HG02970 (cell line): Measurements from ENCODE around the gene RASA3.
"Not testable (repeated sequence)": the region's sequence is repeated elsewhere in the genome, so short reads cannot be mapped to it uniquely, and the experiment has no call there.

Experiments
- ATAC-seq: cut with Tn5 transposase; IDR thresholded peaks from one replicate; pipeline ENCODE4 v1.9.1; 2021; ENCODE audit warnings: mild to moderate bottlenecking, moderate library complexity, moderate number of reproducible peaks; ENCODE audit not compliant: unreplicated experiment, low FRiP score

Gene RASA3

DNA sequence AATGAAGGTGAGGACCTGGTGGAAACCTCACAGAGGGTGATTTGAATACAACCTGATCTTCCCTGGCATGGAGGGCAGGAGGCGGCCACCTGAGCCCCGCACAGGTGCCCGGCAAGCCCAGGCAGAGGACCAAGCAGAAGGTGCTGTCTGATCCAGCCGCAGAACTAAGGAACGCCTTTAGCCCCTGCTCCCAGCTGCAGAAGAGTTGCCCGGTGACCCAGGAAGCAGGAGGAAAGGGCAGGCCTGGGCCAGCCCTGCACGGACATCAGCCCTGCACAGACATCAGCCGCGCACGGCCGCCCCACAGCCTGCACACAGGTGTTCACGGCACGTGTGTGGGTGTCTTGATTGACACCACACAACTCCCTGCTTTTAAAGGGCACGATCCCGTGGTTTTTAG, 43.1 kb downstream of the RASA3 start:
- ATAC-seq = no peak

DNA sequence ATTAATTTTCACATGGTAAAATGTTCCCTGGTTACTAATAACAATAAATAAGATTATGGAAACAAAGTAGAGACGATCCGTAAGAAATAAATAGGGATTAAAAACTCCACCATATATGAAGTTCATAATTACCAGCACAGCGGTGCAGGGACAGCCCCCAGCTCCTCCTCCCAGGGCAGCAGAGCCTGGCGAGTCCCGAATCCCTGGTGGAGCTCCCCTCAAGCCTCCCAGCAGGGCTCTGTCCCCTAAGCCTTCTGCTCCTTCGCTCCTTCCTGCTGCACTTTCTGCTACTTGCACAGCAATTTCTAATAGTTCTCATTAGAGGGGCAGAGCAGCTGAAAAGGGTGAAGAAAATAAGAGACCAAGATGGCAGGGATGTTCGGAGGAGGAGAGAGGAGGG, 43.6 kb downstream of the RASA3 start:
- no peak for ATAC-seq

DNA sequence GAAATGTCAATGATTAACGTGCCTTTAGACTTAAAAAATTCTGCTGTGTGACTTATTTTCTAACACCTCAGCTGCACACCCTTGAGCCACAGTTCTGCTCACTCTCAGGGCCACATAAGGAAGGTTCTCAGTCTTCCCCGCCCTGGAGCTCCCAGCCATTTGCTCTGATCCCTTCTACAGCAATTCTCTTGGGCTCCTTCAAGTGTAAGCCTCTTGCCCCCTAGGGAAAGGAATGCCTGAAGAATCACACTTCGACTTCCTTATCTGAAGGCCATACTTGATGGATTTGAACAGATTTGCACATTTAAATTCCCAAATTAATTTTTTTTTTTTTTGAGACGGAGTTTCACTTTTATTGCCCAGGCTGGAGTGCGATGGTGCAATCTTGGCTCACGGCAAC, 44.2 kb downstream of the RASA3 start:
- no peak for ATAC-seq

DNA sequence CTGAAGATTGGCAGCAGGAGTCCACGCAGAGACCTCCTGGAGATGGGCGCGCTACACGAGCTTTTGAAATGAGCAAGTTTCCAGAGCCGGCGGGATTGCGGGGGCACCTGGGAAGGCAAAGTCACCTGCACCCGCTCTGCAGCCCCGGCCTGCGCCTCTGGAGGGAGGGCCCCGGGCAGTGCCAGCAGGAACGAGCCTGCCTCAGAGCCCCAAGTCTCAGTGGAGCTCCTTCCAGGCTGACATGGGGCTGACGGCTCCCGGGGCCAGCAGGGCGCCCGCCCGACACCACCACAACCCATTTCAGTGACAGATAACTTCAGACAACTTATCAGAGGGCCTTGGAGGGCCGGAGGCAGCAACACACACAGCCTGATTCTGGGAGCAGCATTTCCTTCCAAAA, 45.0 kb downstream of the RASA3 start:
- ATAC-seq = no peak

DNA sequence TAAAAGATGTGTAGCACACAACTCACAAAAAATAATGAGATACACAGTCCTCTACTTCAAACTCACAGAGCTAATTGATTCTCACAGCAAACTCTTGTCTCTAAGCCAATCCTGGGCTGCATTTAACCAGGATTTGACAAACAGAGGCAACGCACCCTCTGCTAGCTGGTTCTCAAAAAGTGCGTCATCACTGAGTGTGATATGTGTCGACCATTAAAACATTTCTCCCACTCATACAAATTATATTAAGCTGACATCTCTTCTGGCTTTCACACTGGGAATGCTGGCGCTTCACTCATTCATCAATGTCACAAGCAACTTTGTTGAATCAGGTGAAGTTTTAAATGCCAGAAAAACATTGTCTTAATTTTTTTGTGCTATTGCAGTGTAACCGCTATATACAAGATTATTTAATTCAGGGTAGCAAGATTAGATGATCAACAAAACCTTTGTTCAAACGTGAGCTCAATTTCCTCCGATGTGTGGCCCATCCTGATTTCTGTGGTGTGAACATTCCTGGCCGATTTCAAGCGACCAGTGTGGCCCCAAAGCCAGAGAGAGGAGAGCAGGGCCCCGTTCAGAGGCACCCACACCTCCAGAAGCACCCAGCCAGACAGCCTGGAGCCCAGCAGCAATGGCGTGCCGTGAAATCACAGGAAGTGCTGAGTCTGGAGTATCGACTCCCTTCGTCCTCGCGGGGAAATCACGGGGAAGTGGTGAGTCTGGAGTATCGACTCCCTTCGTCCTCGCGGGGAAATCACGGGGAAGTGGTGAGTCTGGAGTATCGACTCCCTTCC, 49.4 kb downstream of the RASA3 start:
- ATAC-seq = no peak

DNA sequence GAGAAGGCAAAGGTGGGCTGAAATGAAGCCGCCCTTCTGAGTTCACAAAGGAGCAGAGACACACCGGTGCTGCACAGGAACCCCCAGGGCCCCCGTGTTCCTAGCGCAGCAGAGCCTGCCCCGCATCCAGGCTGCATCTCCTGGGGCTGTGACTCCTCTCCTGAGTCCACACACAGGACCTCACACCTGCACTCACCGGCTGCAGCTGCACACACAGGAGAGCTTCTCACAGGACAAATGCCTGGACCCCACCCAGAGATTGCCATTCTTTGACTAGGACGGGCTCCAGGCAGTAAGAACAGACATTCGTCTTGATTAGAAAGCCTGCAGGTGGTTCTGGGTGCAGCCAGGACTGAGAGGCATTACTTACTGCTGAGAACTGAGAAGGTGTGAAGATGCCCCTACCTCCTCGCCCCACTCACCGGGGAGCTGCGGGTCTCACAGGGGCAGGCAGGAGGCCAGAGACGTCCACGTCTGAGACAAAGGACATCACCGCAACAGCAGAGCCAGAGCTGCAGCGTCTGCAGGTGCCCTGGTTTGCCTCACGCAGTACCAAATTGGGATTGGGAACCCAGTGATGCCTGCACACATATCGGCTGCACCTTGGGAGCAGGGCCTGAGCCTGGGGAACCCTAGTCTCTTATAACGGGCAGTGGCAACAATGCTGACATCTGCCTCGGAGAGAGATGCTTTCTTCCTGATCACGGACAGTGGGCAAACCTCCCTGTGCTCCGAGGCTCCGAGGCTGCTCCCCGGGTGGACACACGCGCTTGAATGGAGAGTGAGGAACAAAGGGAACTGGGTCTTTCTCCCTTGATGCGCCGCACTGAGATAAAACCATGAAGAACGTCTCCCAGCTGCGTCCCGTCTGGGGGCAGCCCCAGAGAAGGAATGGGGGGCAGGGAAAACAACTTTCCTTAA, 50.4 kb downstream of the RASA3 start:
- ATAC-seq = no peak

DNA sequence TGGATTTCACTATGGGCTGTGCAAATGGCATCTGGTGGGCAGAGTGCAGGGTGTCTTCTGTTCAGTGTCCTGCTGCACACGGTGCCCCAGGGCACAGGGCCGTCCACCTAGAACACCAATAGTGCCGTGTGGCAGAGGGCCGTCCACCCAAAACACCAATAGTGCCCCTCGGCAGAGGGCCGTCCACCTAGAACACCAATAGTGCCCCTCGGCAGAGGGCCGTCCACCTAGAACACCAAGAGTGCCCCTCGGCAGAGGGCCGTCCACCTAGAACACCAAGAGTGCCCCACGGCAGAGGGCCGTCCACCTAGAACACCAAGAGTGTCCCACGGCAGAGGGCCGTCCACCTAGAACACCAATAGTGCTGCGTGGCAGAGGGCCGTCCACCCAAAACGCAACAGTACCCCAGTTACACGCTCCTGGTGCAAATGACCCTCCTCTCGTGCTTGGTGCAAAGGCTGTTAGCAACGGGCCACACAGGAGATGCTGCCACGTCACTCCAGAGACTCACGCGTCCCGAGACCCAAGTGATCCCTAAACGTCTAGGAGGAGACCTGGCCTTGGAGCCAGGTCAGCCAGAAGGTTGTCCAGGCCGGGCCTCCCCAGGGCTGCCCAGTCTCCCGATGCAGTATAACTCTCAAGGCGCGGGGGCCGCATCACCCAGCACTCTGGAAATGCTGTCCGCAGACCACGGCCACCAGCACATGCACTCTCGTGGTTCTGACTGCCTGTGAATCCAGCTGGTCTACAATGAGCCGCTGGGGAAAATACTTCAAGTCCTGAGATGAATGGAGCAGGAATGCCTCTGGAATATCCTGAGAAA, 51.5 kb downstream of the RASA3 start:
- no peak for ATAC-seq

DNA sequence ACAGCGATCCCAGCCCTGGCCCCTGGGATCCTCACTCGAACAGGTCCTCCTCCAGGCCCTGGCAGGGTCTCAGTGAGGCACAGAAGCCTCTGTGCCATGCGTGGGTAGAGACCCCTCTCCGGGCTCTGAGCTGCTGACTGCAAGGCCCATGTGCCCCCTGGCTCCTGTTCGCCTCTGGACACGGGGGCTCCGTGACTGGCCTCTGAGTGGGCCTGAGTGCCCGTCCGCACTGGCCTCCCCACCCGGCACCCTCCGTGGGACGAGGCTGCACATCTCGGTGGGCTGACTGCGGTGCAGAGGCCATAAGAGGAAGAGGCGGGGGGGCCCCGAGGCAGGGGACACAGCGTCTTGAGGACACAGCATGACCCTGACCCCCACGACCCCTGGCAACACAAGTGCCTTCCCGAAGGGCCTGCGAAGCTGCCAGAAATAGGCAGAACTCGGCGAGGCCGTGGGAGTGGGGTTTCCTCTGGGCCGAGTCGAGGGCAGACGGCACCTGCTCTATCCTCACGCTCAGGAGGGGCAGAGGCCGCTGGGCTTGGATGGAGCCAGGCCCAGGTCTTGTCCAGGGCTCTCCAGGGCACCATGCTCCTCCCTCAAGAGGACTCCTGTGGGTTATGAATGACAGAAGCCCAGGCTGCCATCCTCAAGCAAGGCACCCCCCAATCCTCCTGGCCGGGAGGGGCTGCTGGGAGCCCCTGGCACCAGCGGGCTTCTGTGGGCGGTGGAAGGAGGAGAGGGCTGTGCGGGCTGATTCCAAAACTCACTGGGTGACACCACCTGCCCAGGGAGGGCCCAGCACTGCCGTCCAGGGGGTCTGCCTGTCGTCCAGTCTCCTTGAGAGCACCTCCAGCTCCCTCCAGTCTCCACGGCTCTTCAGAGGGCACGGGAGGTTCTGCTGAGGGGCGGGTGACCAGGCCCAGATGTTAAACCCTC, 52.6 kb downstream of the RASA3 start:
- no peak for ATAC-seq

DNA sequence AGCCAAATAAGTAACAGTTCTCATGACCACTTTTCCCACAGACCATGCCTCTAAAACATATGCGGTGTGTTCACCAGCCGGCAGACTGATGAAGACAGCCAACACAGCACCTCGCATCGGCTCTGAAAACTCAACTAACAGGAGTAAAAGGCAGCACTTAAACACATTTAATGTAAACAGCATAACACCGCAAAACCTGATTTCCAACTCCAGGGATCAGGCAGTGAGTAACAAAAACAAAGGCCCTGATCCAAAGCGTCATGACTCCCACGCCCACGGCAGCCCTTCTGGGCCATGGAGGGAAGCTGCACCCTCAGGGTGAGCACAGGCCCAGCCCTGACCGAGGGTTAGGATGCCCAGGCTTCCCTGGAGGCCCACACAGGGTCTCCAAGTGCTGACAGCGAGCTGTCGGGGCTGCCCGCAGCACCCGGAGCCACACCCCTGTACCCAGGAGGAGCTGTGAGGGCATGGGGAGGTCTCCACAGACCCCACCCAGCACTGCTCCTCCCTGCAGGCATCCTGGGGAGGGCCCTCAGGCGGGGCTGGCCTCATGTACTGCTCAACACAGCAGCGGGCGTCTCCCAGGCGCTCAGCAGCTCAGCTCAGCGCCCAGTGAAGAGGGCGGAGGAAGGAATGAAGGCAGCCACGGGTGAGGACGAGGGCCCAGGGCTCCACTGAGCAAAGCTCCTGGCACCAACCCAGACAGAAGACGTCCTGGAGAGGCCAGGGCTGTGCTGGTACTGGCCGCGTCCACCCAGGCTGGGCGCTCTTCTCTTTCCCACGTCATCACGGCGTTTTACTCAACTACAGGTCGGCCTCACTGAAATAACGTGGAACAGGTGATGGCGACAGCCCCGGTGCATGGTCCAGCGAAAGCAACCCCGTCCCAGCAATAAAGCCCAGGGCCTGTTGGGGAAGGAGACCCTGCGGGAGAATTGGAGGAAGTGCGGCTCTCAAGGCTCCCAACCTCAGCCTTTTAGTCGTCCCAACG, 53.7 kb downstream of the RASA3 start:
- ATAC-seq = no peak

DNA sequence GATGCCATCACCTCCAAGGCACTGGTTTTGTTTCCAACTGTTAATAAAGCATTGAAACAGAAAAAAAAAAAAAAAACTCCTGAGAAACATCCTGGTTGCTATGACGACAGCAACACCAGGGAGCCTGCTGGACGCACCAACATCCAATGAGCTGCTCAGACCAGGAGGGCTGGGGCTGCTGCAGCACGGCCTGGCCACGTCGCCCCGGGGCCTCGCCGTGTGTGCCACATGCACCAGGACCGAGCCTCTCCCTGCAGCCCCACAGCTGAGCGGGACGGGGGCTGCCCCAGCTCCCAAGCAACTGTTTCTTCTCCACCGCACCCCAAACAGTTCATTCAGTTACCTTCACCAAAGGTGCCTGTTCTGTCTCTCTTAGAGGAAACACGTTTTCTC, 54.5 kb downstream of the RASA3 start:
- ATAC-seq = no peak

DNA sequence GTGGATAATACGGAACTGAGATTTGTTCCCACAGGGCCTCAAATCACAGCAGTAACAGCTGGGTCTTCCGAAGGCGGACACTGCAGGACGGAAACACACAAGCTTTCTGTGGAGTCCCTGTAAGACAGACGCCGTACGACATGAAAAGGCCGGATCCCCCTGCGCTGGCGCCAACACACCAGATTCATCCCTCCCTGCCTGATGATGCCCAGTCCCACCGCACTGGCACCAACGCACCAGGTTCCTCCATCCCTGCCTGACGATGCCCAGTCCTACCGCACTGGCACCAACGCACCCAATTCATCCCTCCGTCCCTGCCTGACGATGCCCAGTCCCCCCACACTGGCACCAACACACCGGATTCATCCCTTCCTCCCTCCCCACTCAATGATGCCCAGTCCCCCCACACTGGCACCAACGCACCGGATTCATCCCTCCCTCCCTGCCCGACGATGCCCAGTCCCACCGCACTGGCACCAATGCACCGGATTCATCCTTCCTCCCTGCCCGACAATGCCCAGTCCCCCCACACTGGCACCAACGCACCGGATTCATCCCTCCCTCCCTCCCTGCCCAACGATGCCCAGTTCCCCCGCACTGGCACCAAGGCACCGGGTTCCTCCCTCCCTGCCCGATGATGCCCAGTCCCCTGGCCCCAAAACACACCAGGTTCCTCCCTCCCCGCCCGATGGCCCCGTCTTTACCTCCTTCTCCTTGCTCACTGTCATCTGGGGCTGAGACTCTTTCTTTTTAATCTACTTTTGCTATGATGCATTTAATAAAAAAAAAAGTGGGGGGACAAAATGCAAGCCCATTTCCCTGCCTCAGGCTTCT, 55.1 kb downstream of the RASA3 start:
- ATAC-seq = no peak

DNA sequence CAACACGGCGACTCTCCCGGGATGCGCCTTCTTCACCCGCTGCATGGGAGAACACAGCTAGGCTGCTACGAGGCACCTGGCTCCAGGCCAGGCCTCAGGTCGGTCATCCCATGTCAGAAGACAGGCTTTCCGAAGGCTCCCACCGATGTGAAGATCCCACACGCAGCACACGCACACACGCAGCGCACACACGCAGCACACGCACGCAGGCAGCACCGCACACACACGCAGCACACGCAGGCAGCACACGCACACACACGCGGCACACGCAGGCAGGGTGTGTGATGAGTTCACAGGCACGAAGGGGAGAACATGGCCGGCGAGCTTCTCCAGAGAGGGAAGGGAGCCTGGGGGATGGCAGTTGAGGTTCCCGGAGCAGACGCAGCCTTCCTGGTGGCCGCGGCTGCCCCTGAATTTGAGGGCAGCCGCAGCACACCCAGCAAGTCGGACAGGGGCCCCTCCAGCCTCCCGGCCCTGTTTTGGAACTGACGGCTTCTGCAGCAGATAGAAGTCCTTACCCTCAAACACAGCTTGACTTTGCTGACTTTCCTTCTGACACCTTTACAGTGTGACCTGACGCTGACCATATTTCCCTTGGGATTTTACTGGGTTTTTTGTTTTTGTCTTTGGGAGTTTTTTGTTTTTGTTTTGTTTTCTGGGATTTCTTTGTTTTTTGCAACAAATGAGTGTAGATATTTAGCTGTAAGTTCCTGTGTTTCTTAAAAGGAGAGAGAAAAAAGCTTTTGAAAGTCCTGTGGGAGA, 55.9 kb downstream of the RASA3 start:
- no peak for ATAC-seq

DNA sequence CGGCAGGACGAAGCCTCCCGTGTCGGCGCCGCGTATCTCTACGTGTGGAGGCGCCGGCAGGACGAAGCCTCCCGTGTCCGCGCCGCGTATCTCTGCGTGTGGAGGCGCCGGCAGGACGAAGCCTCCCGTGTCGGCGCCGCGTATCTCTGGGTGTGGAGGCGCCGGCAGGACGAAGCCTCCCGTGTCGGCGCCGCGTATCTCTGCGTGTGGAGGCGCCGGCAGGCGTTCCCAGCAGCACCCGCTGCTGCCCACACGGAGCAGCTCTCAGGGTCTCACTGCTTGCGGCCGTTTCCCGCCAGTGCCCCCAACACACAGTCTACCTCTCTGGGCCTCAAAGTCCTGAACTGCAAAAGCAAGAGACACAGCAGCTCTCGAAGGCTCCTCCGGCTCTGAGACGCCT, 56.6 kb downstream of the RASA3 start:
- not testable (repeated sequence) for ATAC-seq

DNA sequence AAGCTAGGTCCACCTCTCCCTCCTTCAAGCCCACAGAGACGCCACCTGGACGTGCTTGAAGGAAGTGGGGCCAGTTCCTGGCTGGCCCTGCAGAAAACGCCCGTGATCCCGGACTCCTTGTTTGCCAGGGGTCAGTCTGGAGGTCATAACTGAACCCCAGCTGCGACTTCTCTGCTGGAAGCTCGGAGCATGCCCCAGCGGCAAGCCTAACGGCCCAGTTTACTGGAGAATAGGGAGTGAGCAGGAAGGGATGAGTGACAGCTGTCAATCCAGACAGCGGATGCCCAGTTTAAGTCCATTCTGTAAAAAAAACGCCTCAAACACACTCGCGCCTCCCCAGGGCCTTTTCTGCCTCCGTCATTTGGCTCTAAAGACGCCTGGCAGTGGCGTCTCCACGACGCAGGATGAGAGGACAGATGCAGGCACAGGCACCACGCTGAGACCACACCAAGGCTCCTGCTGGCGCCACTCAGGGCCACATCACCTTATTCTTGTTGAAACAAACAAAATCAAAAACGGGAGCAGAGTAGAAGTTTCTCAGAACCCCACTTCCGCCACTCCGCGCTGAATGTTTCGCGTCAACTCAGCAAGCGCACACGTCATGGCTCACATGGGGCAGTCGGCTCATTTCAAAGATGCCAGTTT, 57.6 kb downstream of the RASA3 start:
- no peak for ATAC-seq

DNA sequence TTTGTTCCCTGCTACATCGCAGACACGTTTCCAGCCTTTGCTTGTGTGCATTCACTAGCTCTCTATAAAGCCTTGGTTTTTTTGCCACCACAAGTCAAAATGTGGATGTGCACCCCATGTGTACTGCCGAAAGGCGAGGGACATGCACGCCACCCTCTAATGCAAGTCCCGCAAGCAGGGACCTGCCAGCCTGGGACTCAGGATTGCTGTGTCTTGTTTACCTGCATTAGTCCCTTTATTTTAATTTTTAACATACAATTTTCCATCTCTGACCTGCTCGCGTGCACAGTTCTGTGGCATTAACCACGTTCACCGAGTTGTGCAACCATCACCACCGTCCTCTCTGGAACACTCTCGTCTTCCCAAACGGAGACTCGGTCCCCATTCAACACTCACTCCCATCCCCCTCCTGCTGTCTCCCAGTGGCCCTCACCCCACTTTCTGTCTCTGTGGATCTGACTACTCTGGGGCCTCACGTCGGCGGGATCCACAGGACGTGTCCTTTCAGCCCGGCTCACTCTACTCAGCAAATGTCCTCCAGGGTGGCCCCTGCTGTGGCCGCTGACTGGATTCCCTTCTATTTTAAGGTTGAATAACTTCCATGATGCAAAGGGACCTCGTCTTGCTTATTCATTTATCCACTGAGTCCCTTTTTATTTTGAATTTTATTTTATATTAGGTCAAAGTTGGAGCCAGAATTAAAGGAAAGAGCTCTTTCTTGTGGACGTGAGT, 58.4 kb downstream of the RASA3 start:
- no peak for ATAC-seq

DNA sequence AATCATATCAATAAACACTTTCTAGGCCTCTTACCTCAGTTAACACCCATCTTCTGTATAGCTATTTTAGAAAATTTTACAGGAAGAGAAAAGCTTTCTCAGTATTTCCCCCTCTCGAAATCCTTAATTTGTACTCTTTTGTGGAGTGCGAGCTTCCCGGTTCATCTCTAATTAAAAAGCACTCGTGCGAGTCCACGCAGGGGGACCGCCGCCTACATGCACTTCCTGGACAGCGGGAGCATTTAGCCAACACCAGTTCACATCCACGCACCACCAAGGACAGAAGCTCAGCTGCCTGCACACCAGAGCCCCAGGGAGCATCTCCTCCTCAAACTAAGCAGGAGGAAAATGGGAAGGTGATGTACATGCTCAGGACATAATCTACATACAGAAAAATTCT, 60.0 kb downstream of the RASA3 start:
- ATAC-seq = no peak
